ENCODE data around the gene JSRP1. TPM values are rescaled to one million over a fixed set of nuclear protein-coding genes. Genes with fewer than 3 reads are reported as not detected.
A peak's percentile ranks its signal among the peaks of the same experiment; 100 is the strongest.

The JSRP1 gene
- total and polyA plus RNA-seq, 10 of the 15 experiments (the other 5 are each of a cell fraction or from before 2014, with no cell fraction given), result 0.41 to 0.91 (median 0.49) TPM; not detected in 7

GRCh38 chr19:2269244-2270156 lies 13.3 kb upstream of the JSRP1 start (continued):
- TF ChIP-seq MXI1 (IDR thresholded peaks at IDR 0.05; ENCODE audit: low read depth, low read length), result peak; percentile 64
- TF ChIP-seq POLR2A (IDR thresholded peaks at IDR 0.05; ENCODE audit: low read depth, low read length), result peak; percentile 100
- TF ChIP-seq MTA3 (IDR thresholded peaks at IDR 0.05; ENCODE audit: borderline replicate concordance, low read length), result no peak
- no peak for TF ChIP-seq CBX5 (IDR thresholded peaks at IDR 0.05; ENCODE audit: low read depth)
- peak; percentile 30 for TF ChIP-seq PBX3 (IDR thresholded peaks at IDR 0.05; ENCODE audit: insufficient replicate concordance, low read depth, low read length)
- peak; percentile 90 for TF ChIP-seq BACH1 (IDR thresholded peaks at IDR 0.05; ENCODE audit: borderline replicate concordance)
- TF ChIP-seq, protein P1, sequence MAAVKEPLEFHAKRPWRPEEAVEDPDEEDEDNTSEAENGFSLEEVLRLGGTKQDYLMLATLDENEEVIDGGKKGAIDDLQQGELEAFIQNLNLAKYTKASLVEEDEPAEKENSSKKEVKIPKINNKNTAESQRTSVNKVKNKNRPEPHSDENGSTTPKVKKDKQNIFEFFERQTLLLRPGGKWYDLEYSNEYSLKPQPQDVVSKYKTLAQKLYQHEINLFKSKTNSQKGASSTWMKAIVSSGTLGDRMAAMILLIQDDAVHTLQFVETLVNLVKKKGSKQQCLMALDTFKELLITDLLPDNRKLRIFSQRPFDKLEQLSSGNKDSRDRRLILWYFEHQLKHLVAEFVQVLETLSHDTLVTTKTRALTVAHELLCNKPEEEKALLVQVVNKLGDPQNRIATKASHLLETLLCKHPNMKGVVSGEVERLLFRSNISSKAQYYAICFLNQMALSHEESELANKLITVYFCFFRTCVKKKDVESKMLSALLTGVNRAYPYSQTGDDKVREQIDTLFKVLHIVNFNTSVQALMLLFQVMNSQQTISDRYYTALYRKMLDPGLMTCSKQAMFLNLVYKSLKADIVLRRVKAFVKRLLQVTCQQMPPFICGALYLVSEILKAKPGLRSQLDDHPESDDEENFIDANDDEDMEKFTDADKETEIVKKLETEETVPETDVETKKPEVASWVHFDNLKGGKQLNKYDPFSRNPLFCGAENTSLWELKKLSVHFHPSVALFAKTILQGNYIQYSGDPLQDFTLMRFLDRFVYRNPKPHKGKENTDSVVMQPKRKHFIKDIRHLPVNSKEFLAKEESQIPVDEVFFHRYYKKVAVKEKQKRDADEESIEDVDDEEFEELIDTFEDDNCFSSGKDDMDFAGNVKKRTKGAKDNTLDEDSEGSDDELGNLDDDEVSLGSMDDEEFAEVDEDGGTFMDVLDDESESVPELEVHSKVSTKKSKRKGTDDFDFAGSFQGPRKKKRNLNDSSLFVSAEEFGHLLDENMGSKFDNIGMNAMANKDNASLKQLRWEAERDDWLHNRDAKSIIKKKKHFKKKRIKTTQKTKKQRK (IDR thresholded peaks at IDR 0.05; ENCODE audit: low read depth, low read length), result no peak
- no peak for TF ChIP-seq YBX1 (IDR thresholded peaks at IDR 0.05)
- no peak for TF ChIP-seq ATF7 (IDR thresholded peaks at IDR 0.05; ENCODE audit: low read depth)
- TF ChIP-seq SIX5 (IDR thresholded peaks at IDR 0.05; ENCODE audit: low read depth, low read length, severe bottlenecking), result no peak
- TF ChIP-seq, protein P2, sequence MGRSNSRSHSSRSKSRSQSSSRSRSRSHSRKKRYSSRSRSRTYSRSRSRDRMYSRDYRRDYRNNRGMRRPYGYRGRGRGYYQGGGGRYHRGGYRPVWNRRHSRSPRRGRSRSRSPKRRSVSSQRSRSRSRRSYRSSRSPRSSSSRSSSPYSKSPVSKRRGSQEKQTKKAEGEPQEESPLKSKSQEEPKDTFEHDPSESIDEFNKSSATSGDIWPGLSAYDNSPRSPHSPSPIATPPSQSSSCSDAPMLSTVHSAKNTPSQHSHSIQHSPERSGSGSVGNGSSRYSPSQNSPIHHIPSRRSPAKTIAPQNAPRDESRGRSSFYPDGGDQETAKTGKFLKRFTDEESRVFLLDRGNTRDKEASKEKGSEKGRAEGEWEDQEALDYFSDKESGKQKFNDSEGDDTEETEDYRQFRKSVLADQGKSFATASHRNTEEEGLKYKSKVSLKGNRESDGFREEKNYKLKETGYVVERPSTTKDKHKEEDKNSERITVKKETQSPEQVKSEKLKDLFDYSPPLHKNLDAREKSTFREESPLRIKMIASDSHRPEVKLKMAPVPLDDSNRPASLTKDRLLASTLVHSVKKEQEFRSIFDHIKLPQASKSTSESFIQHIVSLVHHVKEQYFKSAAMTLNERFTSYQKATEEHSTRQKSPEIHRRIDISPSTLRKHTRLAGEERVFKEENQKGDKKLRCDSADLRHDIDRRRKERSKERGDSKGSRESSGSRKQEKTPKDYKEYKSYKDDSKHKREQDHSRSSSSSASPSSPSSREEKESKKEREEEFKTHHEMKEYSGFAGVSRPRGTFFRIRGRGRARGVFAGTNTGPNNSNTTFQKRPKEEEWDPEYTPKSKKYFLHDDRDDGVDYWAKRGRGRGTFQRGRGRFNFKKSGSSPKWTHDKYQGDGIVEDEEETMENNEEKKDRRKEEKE (IDR thresholded peaks at IDR 0.05), result no peak
- no peak for TF ChIP-seq ATF2 (IDR thresholded peaks at IDR 0.05; ENCODE audit: low read length)
- TF ChIP-seq TBL1XR1 (IDR thresholded peaks at IDR 0.05; ENCODE audit: low read depth, low read length), result peak; percentile 65
- TF ChIP-seq NFIC (IDR thresholded peaks at IDR 0.05; ENCODE audit: low read depth, low read length), result no peak
- peak; percentile 77; the same call in 1 of the 2 replicates for TF ChIP-seq CBFB (IDR thresholded peaks at IDR 0.05; ENCODE audit: low read depth)
- peak; percentile 41 for TF ChIP-seq FOS (IDR thresholded peaks at IDR 0.05; ENCODE audit: borderline replicate concordance, extremely low read depth, insufficient read length)

Data from GM12878 (cell line).